GM12878 (cell line): ENCODE measurements around the gene CKS1B. TPM values are rescaled to one million over a fixed set of nuclear protein-coding genes. Genes with fewer than 3 reads are reported as not detected.

Experiments used
- ATAC-seq: fragments of 200-7000 bp; cut with Tn5 transposase; 3 replicates; pipeline ENCODE4 v1.9.1; 2020; ENCODE audit warnings: mild to moderate bottlenecking, moderate library complexity
- BruUV-seq: library from RNA; stranded (reverse); fragments of 400-500 nt; replicated peaks from 2 replicates; lab custom pipeline; 2021; lab: Mats Ljungman, UMichigan
- CTCF ChIA-PET: fragments of 300-600 bp; sonication (Branson Sonifier 250); formaldehyde crosslinking; extraction: SDS; loops from one replicate; lab custom pipeline; 2021; ENCODE audit warnings: inconsistent platforms; lab: Yijun Ruan, JAX
- POLR2A ChIA-PET: fragments of 350-600 bp; formaldehyde crosslinking; extraction: SDS; loops from one replicate; lab custom pipeline; 2021; ENCODE audit warnings: inconsistent platforms; lab: Charles Lee
- RAD21 ChIA-PET: fragments of 300-600 bp; sonication (Branson Sonifier 250); formaldehyde crosslinking; loops from one replicate; lab custom pipeline; 2023; ENCODE audit warnings: antibody characterized with exemption; ENCODE audit not compliant: unreplicated experiment; lab: Charles Lee
- SMC1A ChIA-PET: fragments of 300-600 bp; sonication (Branson Sonifier 250); formaldehyde crosslinking; loops from one replicate; lab custom pipeline; 2023; ENCODE audit not compliant: unreplicated experiment, uncharacterized antibody; lab: Charles Lee
- DNase-seq: peaks from one replicate; pipeline ENCODE4 v3.0.0-alpha.2; 2011; ENCODE audit warnings: low read depth, low spot score
- FAIRE-seq: peaks from 3 replicates; lab custom pipeline; 2011; peaks lifted over from hg19 to GRCh38; lab: Jason Lieb, UNC
- H2AFZ ChIP-seq: 2 replicates; pipeline ENCODE4 v1.6.0; 2011; ENCODE audit warnings: low read depth, low read length, control low read depth; ENCODE audit not compliant: control insufficient read depth
- H3K27ac ChIP-seq: 2 replicates; pipeline ENCODE4 v1.5.1; 2011; ENCODE audit warnings: control low read depth; ENCODE audit not compliant: control insufficient read depth, insufficient read depth
- H3K27me3 ChIP-seq, 2 experiments: replicated peaks in 1 of 2; 2 replicates each; pipeline versions ENCODE4 v1.6.0 to v1.6.1; 2011; ENCODE audit warnings: low read length in 1 of 2; ENCODE audit not compliant: control insufficient read depth in 2 of 2, insufficient read depth in 2 of 2
- H3K36me3 ChIP-seq, 2 experiments: 2 replicates each; pipeline ENCODE4 v1.5.1; 2011; ENCODE audit warnings: low read length in 1 of 2; ENCODE audit not compliant: control insufficient read depth in 2 of 2, insufficient read depth in 2 of 2
- H3K4me1 ChIP-seq: 2 replicates; pipeline ENCODE4 v1.6.1; 2011; ENCODE audit warnings: mild to moderate bottlenecking, low read length, moderate library complexity, mixed read lengths; ENCODE audit not compliant: control insufficient read depth, insufficient read depth
- H3K4me2 ChIP-seq: 2 replicates; pipeline ENCODE4 v1.6.0; 2011; ENCODE audit warnings: control low read depth; ENCODE audit not compliant: control insufficient read depth, insufficient read depth
- H3K4me3 ChIP-seq: fragments of 200-600 bp; sonication (generic); 2 replicates; pipeline ENCODE4 v1.5.1; 2016
- H3K79me2 ChIP-seq: 2 replicates; pipeline ENCODE4 v1.6.0; 2011; ENCODE audit warnings: low read length; ENCODE audit not compliant: control insufficient read depth, insufficient read depth
- H3K9ac ChIP-seq: 2 replicates; pipeline ENCODE4 v1.8.0; 2011; ENCODE audit warnings: low read length, control low read depth, mixed read lengths; ENCODE audit not compliant: control insufficient read depth, insufficient read depth
- H3K9me3 ChIP-seq: replicated peaks from 3 replicates; pipeline ENCODE4 v1.5.1; 2011; ENCODE audit warnings: mild to moderate bottlenecking, low read length; ENCODE audit not compliant: control insufficient read depth, insufficient read depth
- H4K20me1 ChIP-seq: 2 replicates; pipeline ENCODE4 v1.6.0; 2011; ENCODE audit not compliant: control insufficient read depth, insufficient read depth
- EED ChIP-seq: sonication (generic); IDR thresholded peaks from 2 replicates; pipeline ENCODE4 v1.6.1; 2016; ENCODE audit warnings: antibody characterized with exemption, low read depth
- JUND ChIP-seq: IDR thresholded peaks from 2 replicates; pipeline ENCODE4 v1.6.1; 2012; ENCODE audit warnings: low read depth, mild to moderate bottlenecking, low read length, improper control_type of control experiment, moderate library complexity
- MLLT1 ChIP-seq: fragments of 450-650 bp; IDR thresholded peaks from 2 replicates; pipeline ENCODE4 v1.6.1; 2016; ENCODE audit warnings: mild to moderate bottlenecking
- PAX5 ChIP-seq: IDR thresholded peaks from 2 replicates; pipeline ENCODE4 v1.6.1; 2011; ENCODE audit warnings: low read depth, low read length, borderline replicate concordance
- RFX5 ChIP-seq: IDR thresholded peaks from 2 replicates; pipeline ENCODE4 v1.6.1; 2011; ENCODE audit warnings: low read depth, low read length, improper control_type of control experiment
- SP1 ChIP-seq: IDR thresholded peaks from one replicate; pipeline ENCODE4 v1.6.1; 2011; ENCODE audit warnings: low read depth, low read length
- SUZ12 ChIP-seq: fragments of 200-600 bp; sonication (generic); IDR thresholded peaks from one replicate; pipeline ENCODE4 v1.6.1; 2018; ENCODE audit warnings: antibody characterized with exemption, mild to moderate bottlenecking; ENCODE audit not compliant: unreplicated experiment
- USF2 ChIP-seq: IDR thresholded peaks from 2 replicates; pipeline ENCODE4 v1.6.1; 2011; ENCODE audit warnings: low read depth, low read length, improper control_type of control experiment, borderline replicate concordance
- ZNF622 ChIP-seq: fragments of 450-650 bp; IDR thresholded peaks from 2 replicates; pipeline ENCODE4 v1.6.1; 2017; ENCODE audit warnings: mild to moderate bottlenecking, inconsistent platforms
- WGBS: methylation state at CpG from one replicate; pipeline ENCODE4 v1.1.6; 2016; ENCODE audit warnings: low lambda C conversion rate; ENCODE audit not compliant: insufficient replicate concordance, insufficient coverage; ENCODE audit errors: missing lambda C conversion rate; 5-methylcytosine and 5-hydroxymethylcytosine counted together
- in situ Hi-C: fragments of 300-500 bp; cut with MboI; formaldehyde crosslinking; loops from 9 replicates; pipeline ENCODE4 v1.14.3; 2018; ENCODE audit warnings: mixed read lengths
- intact Hi-C: fragments of 100-400 bp; cut with micrococcal nuclease; formaldehyde crosslinking; loops from one replicate; pipeline ENCODE4 v1.14.2; 2022; ENCODE audit not compliant: unreplicated experiment
- polyA plus RNA-seq, 11 experiments: library from polyadenylated mRNA; depleted of rRNA in 4 of 11; unstranded in 6 of 11; stranded (reverse) in 5 of 11; fragments of >200 nt; fragmentation: Nextera tagmentation in 4 of 11; fragmentation: Illumina TruSeq in 1 of 11; extraction: Ambion mirVana in 4 of 11; extraction: Trizol in 1 of 11; gene quantifications; 1 replicate in 1 of 11; 2 replicates in 10 of 11; pipeline versions ENCODE4 v1.2.1 to v1.2.3, GENCODE V29; 2011 to 2016; ENCODE audit warnings: inconsistent platforms in 2 of 11, missing spikeins in 2 of 11, low read depth in 1 of 11
- total RNA-seq, 4 experiments: library from RNA; depleted of rRNA in 3 of 4; stranded (reverse); fragments of >200 nt in 3 of 4; fragmentation: Illumina TruSeq in 1 of 4; extraction: Trizol in 1 of 4; gene quantifications; 2 replicates each; pipeline versions ENCODE4 v1.2.1 to v1.2.3, GENCODE V29; 2013 to 2021
- TF ChIP-seq, protein P1 (sequence below): IDR thresholded peaks from 2 replicates; pipeline ENCODE4 v1.6.1; 2011; ENCODE audit warnings: mild to moderate bottlenecking, low read depth, low read length, moderate library complexity; ENCODE audit not compliant: insufficient replicate concordance
- TF ChIP-seq, protein P2 (sequence below), 3 experiments: IDR thresholded peaks in 2 of 3; conservative IDR thresholded peaks in 1 of 3; 2 replicates each; pipeline ENCODE4 v1.5.1; 2011; ENCODE audit warnings: low read depth in 3 of 3, low read length in 3 of 3, mild to moderate bottlenecking in 3 of 3, control low read depth in 2 of 3, moderate library complexity in 2 of 3, inconsistent platforms in 1 of 3, mixed read lengths in 1 of 3; ENCODE audit not compliant: control insufficient read depth in 2 of 3, insufficient read depth in 1 of 3; ENCODE audit errors: extremely low read depth in 1 of 3

The CKS1B gene
- total and polyA plus RNA-seq, 10 of the 15 experiments (the other 5 are each of a cell fraction or from before 2014, with no cell fraction given): 125 to 608 (median 364) TPM

GRCh38 chr1:154937085-154937987 is 37.1 kb upstream of the CKS1B start:
- no peaks in the 10 kb centered on the region for H4K20me1 ChIP-seq
- no peaks in the 10 kb centered on the region for H3K36me3 ChIP-seq
- peak overlapping the region; percentile 100 for H3K27ac ChIP-seq
- ATAC-seq: peak; percentile 61
- H3K27me3 ChIP-seq: no peaks in the 10 kb centered on the region
- H3K4me1 ChIP-seq: peaks cover 45% of the 10 kb centered on the region
- peak overlapping the region; percentile 100 for H2AFZ ChIP-seq
- peaks cover 69% of the 10 kb centered on the region for H3K79me2 ChIP-seq
- ChIA-PET RAD21 (interaction anchor here (0.7 to 2.6 kb wide), 12 partner anchors 8 to 378 kb away, joined by 3 to 12 read pairs (median 4); partner anchors contain the start of genes PBXIP1 and PYGO2), POLR2A (interaction anchor here (0.6 to 2.9 kb wide), 25 partner anchors 8 to 470 kb away, joined by 3 to 19 read pairs (median 5); partner anchors contain the start of genes CKS1B, FLAD1, KCNN3 and PBXIP1), CTCF (interaction anchor here (1.2 to 3.5 kb wide), 14 partner anchors 17 to 377 kb away, joined by 3 to 20 read pairs (median 8); partner anchors contain the start of genes ADAM15, PBXIP1, PYGO2 and SHC1), SMC1A (interaction anchor here (0.8 to 3.2 kb wide), 12 partner anchors 8 to 266 kb away, joined by 3 to 14 read pairs (median 4); partner anchors contain the start of genes FLAD1 and PBXIP1)
- WGBS: under 1% methylated on average over 36 of the region's 36 CpGs
- in situ Hi-C loops (no loop called here), intact Hi-C loops (loop anchor here (2.0 kb wide), 2 partner anchors 23 to 63 kb away; partner anchors contain the start of gene PYGO2)
- no peaks in the 10 kb centered on the region; the same call in 2 of the 3 replicates for H3K9me3 ChIP-seq
- H3K4me3 ChIP-seq: peak overlapping the region; percentile 87
- DNase-seq: peak; percentile 82
- TSS peak; percentile 97 for BruUV-seq
- H3K9ac ChIP-seq: peak overlapping the region; percentile 97
- peak; percentile 75 for FAIRE-seq
- peak overlapping the region; percentile 97 for H3K4me2 ChIP-seq
- TF ChIP-seq ZNF622 (no peak), EED (peak; percentile 45; the same call in 1 of the 2 replicates), SUZ12 (no peak), JUND (peak; percentile 98), RFX5 (peak; percentile 51; the same call in 1 of the 2 replicates), SP1 (peak; percentile 77), MLLT1 (no peak; the same call in 1 of the 2 replicates), USF2 (no peak), PAX5 (no peak; the same call in 1 of the 2 replicates)
- TF ChIP-seq, protein P1, sequence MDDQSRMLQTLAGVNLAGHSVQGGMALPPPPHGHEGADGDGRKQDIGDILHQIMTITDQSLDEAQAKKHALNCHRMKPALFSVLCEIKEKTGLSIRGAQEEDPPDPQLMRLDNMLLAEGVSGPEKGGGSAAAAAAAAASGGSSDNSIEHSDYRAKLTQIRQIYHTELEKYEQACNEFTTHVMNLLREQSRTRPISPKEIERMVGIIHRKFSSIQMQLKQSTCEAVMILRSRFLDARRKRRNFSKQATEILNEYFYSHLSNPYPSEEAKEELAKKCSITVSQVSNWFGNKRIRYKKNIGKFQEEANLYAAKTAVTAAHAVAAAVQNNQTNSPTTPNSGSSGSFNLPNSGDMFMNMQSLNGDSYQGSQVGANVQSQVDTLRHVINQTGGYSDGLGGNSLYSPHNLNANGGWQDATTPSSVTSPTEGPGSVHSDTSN: peak; percentile 17
- TF ChIP-seq, protein P2, sequence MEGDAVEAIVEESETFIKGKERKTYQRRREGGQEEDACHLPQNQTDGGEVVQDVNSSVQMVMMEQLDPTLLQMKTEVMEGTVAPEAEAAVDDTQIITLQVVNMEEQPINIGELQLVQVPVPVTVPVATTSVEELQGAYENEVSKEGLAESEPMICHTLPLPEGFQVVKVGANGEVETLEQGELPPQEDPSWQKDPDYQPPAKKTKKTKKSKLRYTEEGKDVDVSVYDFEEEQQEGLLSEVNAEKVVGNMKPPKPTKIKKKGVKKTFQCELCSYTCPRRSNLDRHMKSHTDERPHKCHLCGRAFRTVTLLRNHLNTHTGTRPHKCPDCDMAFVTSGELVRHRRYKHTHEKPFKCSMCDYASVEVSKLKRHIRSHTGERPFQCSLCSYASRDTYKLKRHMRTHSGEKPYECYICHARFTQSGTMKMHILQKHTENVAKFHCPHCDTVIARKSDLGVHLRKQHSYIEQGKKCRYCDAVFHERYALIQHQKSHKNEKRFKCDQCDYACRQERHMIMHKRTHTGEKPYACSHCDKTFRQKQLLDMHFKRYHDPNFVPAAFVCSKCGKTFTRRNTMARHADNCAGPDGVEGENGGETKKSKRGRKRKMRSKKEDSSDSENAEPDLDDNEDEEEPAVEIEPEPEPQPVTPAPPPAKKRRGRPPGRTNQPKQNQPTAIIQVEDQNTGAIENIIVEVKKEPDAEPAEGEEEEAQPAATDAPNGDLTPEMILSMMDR (IDR thresholded peaks at IDR 0.05 in 2 of 3, conservative IDR thresholded peaks at IDR 0.05 in 1 of 3; ENCODE audit: control insufficient read depth in 2 of 3, extremely low read depth in 1 of 3, insufficient read depth in 1 of 3, low read depth in 3 of 3, low read length in 3 of 3): peak; percentile 6 to 18 (median 9); a peak in 2 of 6 replicates
